Left renal pelvis (tissue), 4 donors: ENCODE data around the gene PMEL. TPM values are rescaled to one million over a fixed set of nuclear protein-coding genes. Genes with fewer than 3 reads are reported as not detected.
"Not testable (repeated sequence)": the region's sequence is repeated elsewhere in the genome, so short reads cannot be mapped to it uniquely, and the experiment has no call there.

ENCODE experiments used
- DNase-seq, 4 donors: peaks; one replicate each; pipeline ENCODE4 v3.0.0-alpha.2; 2013; ENCODE audit warnings: low read depth in 4 of 4, low spot score in 3 of 4
- polyA plus RNA-seq, 4 donors: library from polyadenylated mRNA; unstranded; fragments of 120-200 nt; gene quantifications; one replicate each; pipeline ENCODE4 v1.2.1, GENCODE V29; 2013; ENCODE audit not compliant: insufficient read length in 4 of 4

The PMEL gene
- 1 to 10 TPM; 2.0 to 4.2 (median 3.2) TPM for polyA plus RNA-seq

GRCh38 chr12:55965941-55966407, at the start of gene PMEL:
Gene PMEL (minus strand): TSS chr12:55966042. CDS start chr12:55966011, 31 bp downstream.
- DNase-seq: no peak

- DNase-seq: no peak
Measured at GRCh38 chr12:56014205-56014604, 48.4 kb upstream of the PMEL start.

- no peak for DNase-seq
Measured at GRCh38 chr12:56013482-56013881, 47.6 kb upstream of the PMEL start.

- no peak for DNase-seq
Measured at GRCh38 chr12:56011509-56012090, 45.8 kb upstream of the PMEL start.

GRCh38 chr12:56010111-56010570, 44.3 kb upstream of the PMEL start:
- DNase-seq: no peak

- no peak for DNase-seq
Measured at GRCh38 chr12:56007564-56008559, 42.0 kb upstream of the PMEL start.

- no peak for DNase-seq
Measured at GRCh38 chr12:56004211-56004610, 38.4 kb upstream of the PMEL start.

- not testable (repeated sequence) for DNase-seq
Measured at GRCh38 chr12:56003376-56003775, 37.5 kb upstream of the PMEL start.

GRCh38 chr12:56001487-56002100, 35.8 kb upstream of the PMEL start:
- DNase-seq: no peak

GRCh38 chr12:55999999-56000540, 34.2 kb upstream of the PMEL start:
- DNase-seq: not testable (repeated sequence)

- DNase-seq: not testable (repeated sequence)
Measured at GRCh38 chr12:55999522-55999921, 33.7 kb upstream of the PMEL start.

GRCh38 chr12:55997535-55997859, 31.7 kb upstream of the PMEL start:
- no peak for DNase-seq

- peak; percentile 93 to 95 (median 94) for DNase-seq
Measured at GRCh38 chr12:55996715-55997534, 31.1 kb upstream of the PMEL start, which contains the start of gene SUOX. Gene SUOX (plus strand): TSS chr12:55997276. CDS start chr12:56002222, 4,946 bp downstream.

- DNase-seq: no peak
Measured at GRCh38 chr12:55996201-55996714, 30.4 kb upstream of the PMEL start.

- no peak for DNase-seq
Measured at GRCh38 chr12:55995366-55995765, 29.5 kb upstream of the PMEL start.

GRCh38 chr12:55993230-55993853, 27.5 kb upstream of the PMEL start:
- DNase-seq: no peak

- no peak for DNase-seq
Measured at GRCh38 chr12:55991110-55991509, 25.3 kb upstream of the PMEL start.

GRCh38 chr12:55985976-55986375, 20.1 kb upstream of the PMEL start:
- DNase-seq: not testable (repeated sequence)

- DNase-seq: no peak
Measured at GRCh38 chr12:55985341-55985740, 19.5 kb upstream of the PMEL start.
